Left ventricle myocardium inferior (tissue), 1 donor: ENCODE data around the gene CD3E. TPM values are rescaled to one million over a fixed set of nuclear protein-coding genes. Genes with fewer than 3 reads are reported as not detected.

Experiments
- DNase-seq: peaks from one replicate; pipeline ENCODE4 v3.0.0-alpha.2; 2020
- H3K27ac ChIP-seq: fragments of 200-600 bp; replicated peaks from 2 replicates; pipeline ENCODE4 v1.8.0; 2021
- H3K27me3 ChIP-seq: fragments of 200-600 bp; 2 replicates; pipeline ENCODE4 v1.8.0; 2021; ENCODE audit warnings: low read depth
- H3K36me3 ChIP-seq: fragments of 200-600 bp; 2 replicates; pipeline ENCODE4 v1.8.0; 2021
- H3K4me1 ChIP-seq: fragments of 200-600 bp; 2 replicates; pipeline ENCODE4 v1.8.0; 2021
- H3K4me3 ChIP-seq: fragments of 200-600 bp; 2 replicates; pipeline ENCODE4 v1.8.0; 2021; ENCODE audit warnings: mild to moderate bottlenecking, moderate library complexity
- H3K9me3 ChIP-seq: fragments of 200-600 bp; replicated peaks from 2 replicates; pipeline ENCODE4 v1.8.0; 2021
- CTCF ChIP-seq: fragments of 200-600 bp; IDR thresholded peaks from 2 replicates; pipeline ENCODE4 v1.8.0; 2021; ENCODE audit warnings: antibody characterized with exemption, mild to moderate bottlenecking, borderline replicate concordance
- intact Hi-C: fragments of 100-400 bp; cut with micrococcal nuclease; formaldehyde crosslinking; loops from one replicate; pipeline ENCODE4 v1.11.0; 2022
- long read RNA-seq: library from polyadenylated mRNA; unstranded; transcript quantifications from one replicate; pipeline ENCODE4 v2.0.0, GENCODE V29; 2021
- total RNA-seq: library from RNA; stranded (reverse); fragmentation: NEBNext Ultra II Directional; extraction: Animal tissue kit (Norgen Biotek cat#: 25700); gene quantifications from one replicate; pipeline ENCODE4 v1.2.1, GENCODE V29; 2021
- donor health status: DM: no; HTN: yes; CAD: no; lungs with severe emphysema.

The CD3E gene
- total RNA-seq, result 0.60 TPM
- long read RNA-seq, result 0 reads

- intact Hi-C loops, result no loop called here
- Histone ChIP-seq H3K27me3 (peaks cover 36% of the 10 kb centered on the region), H3K36me3 (no peaks in the 10 kb centered on the region), H3K4me3 (no peak within 1 kb of the TSS), H3K4me1 (no peaks in the 10 kb centered on the region), H3K9me3 (no peaks in the 10 kb centered on the region), H3K27ac (no peak within 1 kb of the TSS)
- TF ChIP-seq CTCF, result no peak
- DNase-seq, result no peak
These were observed at the start of gene CD3E for GRCh38 chr11:118304568-118305248. TSS of gene CD3E (plus strand) at chr11:118304730. CDS start at chr11:118304953, 223 bp downstream.

DNA sequence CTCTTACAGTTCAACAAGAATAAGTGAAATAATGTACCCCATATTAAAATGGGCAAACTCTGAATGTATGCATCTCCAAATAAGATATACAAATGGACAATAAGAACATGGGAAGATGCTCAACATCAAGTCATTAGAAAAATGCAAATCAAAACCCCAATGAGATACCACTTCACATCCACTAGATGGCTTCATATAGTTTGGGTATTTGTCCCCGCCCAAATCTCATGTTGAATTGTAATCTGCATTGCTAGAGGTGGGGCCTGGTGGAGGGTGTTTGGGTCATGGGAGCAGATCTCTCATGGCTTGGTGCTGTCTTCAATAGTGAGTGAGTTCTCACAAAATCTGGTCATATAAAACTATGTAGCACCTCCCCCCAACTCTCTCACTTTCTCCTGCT lies 46.1 kb upstream of the CD3E start:
- Histone ChIP-seq H3K9me3 (no peaks in the 10 kb centered on the region), H3K27ac (no peak overlapping the region), H3K27me3 (peaks cover 14% of the 10 kb centered on the region), H3K4me1 (peaks cover 4% of the 10 kb centered on the region), H3K36me3 (peaks cover 7% of the 10 kb centered on the region), H3K4me3 (no peak overlapping the region)
- intact Hi-C loops, result no loop called here
- DNase-seq, result no peak
- no peak for TF ChIP-seq CTCF

DNA sequence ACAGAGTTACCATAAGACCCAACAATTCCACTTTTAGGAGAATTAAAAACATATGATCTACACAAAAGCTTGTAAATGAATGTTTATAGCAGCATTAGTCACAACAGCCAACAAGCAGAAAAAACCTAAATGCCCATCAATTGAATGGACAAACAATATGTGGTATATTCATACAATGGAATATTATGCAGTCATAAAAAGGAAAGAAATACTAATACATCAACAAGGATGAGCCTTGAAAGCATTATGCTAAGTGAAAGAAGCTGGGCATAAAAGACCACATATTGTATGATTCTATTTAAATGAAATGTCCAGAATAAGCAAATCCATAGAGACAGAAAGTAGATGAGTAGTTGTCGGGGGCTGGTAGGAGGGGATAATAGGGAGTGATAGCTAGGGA lies 45.4 kb upstream of the CD3E start:
- H3K4me3 ChIP-seq, result no peak overlapping the region
- no peak for TF ChIP-seq CTCF
- peaks cover 19% of the 10 kb centered on the region for H3K27me3 ChIP-seq
- no peak for DNase-seq
- no peak overlapping the region for H3K27ac ChIP-seq
- intact Hi-C loops, result no loop called here
- no peaks in the 10 kb centered on the region for H3K9me3 ChIP-seq
- peaks cover 10% of the 10 kb centered on the region for H3K4me1 ChIP-seq
- peaks cover 7% of the 10 kb centered on the region for H3K36me3 ChIP-seq

DNA sequence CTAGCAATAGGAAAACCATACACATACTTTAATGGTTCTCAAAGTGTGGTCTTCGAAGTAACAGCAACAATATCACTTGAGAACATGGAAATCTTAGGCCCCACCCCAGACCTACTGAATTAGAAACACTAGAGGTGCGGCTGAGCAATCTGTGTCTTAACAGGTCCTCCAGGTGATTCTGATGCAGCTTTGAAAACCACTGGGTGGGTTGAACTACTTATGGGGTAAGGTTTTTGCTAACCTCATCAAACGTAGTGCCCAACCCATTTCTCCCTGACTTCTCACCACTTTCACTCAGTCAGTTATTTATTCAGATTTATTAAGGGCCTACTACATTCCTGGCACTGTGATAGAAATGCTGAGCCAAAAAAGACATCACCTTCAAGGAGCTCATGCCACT lies 44.2 kb upstream of the CD3E start:
- no peak for TF ChIP-seq CTCF
- H3K27ac ChIP-seq, result no peak overlapping the region
- H3K27me3 ChIP-seq, result peaks cover 19% of the 10 kb centered on the region
- intact Hi-C loops, result no loop called here
- H3K36me3 ChIP-seq, result peaks cover 7% of the 10 kb centered on the region
- H3K4me3 ChIP-seq, result no peak overlapping the region
- no peaks in the 10 kb centered on the region for H3K9me3 ChIP-seq
- no peak for DNase-seq
- H3K4me1 ChIP-seq, result peaks cover 15% of the 10 kb centered on the region

DNA sequence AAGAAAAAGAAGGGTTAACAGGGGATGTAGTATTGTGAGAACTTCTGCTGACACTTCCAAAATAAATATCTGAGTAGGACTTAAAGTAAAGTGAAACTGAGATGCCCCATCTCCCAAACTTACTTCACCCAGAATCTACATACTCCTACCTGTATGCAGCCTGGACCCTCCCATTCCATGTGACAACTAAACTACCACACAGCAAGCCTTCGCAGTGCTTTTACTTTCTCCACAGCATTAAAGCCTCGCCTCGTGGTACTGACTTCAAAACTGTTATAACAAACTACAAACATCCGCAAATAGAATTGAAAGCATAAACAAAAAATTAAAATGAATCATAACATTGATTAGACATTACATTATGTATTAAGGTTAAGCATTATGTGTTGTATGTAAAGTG lies 41.4 kb upstream of the CD3E start:
- Histone ChIP-seq H3K27ac (no peak overlapping the region), H3K36me3 (peaks cover 7% of the 10 kb centered on the region), H3K9me3 (no peaks in the 10 kb centered on the region), H3K4me3 (peak overlapping the region; percentile 64), H3K4me1 (peaks cover 15% of the 10 kb centered on the region), H3K27me3 (peaks cover 16% of the 10 kb centered on the region)
- TF ChIP-seq CTCF, result no peak
- no peak for DNase-seq
- intact Hi-C loops, result no loop called here
